GM19351 (cell line): Measurements from ENCODE around the gene BHMT2.

Experiments
- ATAC-seq: cut with Tn5 transposase; IDR thresholded peaks from one replicate; pipeline ENCODE4 v1.9.1; 2021; ENCODE audit warnings: mild to moderate bottlenecking, moderate library complexity; ENCODE audit not compliant: unreplicated experiment

Gene BHMT2

GRCh38 chr5:79062436-79062835, 7.1 kb upstream of the BHMT2 start:
- no peak for ATAC-seq

DNA sequence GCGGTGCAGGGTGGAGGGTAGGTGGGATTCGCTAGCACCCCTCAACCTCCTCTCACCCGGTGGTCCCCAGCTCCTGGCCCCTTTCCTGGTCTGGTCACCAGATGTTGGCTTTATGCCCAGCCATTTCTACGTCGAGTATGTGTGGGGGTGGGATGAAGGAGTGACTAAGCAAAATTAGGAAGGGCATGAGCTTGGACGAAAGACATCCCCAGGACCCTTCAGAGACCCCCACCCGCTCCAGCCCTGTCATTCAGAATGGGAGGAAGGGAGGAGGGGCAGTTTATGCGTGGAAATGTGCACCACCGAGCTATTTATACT, 742 bp downstream of the BHMT2 start:
- ATAC-seq: no peak

DNA sequence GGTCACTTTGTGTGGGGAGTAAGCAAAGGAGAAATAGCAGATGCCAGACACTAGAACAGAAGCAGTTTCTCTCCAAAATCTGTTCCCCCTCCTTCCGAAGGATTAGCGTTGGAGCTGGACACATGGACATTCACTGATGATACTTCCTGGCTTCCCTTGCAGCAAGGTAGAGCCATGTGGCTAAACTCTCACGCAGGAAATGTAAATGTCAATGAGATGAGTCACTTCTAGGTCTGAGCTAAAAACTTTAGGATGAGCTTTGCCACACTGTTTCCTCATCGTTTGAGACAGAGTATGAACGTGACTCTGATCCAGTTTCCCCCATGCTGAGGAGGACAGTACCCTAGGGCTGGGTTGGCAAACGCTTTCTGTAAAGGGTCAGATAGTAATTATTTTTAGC, 5.1 kb downstream of the BHMT2 start:
- no peak for ATAC-seq

GRCh38 chr5:79075646-79076426, 6.3 kb downstream of the BHMT2 start:
- no peak for ATAC-seq

- ATAC-seq: no peak
These were observed 7.3 kb downstream of the BHMT2 start for GRCh38 chr5:79076819-79077218.

GRCh38 chr5:79077680-79078365, 8.3 kb downstream of the BHMT2 start:
- ATAC-seq: no peak

DNA sequence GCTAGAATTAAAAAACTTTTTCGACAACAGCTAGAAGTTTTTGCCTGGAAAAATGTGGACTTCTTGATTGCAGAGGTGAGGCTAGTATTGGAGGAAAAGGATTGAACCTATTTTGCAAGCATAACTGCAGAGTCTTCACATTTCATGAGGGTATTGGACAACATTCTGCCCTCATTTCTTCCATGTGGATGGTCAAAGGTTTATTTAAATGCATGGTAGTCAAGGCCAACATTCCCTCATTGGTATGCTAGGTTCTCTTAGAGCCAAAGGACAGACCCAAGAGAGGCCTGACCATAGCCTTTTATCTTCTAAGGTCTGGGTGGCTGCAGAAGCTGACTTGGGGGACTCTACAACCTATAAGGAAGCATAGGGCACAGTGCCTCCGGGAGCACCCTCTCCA, 11.2 kb downstream of the BHMT2 start:
- no peak for ATAC-seq

DNA sequence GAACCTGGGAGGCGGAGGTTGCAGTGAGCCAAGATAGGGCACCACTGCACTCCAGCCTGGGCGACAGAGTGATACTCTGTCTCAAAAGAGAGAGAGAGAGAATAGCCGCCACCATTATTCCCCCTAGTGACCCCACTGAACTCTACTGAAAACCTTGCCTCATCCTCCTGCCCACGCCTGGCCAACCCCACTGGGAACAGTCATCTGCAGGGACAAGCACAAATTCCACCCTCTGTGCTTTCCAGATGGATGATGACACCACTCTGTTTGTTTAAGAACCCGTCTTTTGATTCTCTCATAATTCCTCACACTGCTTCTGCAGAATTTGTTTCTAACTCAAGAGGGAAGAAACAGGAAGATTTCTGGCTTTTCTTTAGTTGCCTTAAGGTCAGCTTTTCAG, 12.2 kb downstream of the BHMT2 start:
- ATAC-seq: no peak

- no peak for ATAC-seq
These were observed 16.5 kb downstream of the BHMT2 start for GRCh38 chr5:79086116-79086515.

GRCh38 chr5:79088507-79088906, 18.9 kb downstream of the BHMT2 start:
- no peak for ATAC-seq

DNA sequence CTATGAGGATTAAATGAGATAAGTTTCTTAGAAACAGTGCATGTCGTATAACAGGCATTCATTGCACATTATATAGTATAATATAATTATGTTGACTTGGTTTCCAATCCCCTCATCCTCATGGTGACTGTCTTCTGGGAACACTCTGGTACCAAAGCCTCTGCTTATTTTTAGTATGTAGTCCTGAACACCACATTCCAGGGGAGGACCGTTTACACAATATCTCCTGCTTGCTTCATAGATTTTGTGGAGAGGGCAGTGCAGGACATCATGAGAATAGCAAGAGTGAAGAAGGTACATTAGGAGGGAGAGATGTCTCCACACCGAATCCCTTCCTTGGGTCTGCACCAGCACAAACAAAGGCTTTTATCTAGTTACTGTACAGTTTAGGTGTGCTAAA, 21.5 kb downstream of the BHMT2 start:
- ATAC-seq: no peak

DNA sequence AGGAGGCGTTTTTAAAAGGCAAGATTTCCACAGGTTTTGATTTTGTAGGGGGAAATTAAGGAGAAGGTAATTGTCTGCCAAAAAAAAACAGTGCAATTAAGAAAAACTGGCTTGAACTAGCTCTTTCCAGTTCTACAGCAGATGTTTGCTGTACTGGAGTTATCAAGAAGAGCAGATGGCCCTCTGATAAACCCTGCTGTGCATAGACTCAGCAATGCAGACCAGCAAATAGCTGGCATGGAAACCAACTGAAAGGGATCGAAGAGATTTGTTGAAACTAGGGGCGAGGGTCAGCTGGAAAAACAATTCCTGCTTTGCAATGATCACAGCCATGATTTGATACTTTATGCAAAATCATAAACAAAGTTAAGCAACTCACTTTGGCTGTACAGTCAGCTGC, 24.2 kb downstream of the BHMT2 start:
- ATAC-seq: no peak

DNA sequence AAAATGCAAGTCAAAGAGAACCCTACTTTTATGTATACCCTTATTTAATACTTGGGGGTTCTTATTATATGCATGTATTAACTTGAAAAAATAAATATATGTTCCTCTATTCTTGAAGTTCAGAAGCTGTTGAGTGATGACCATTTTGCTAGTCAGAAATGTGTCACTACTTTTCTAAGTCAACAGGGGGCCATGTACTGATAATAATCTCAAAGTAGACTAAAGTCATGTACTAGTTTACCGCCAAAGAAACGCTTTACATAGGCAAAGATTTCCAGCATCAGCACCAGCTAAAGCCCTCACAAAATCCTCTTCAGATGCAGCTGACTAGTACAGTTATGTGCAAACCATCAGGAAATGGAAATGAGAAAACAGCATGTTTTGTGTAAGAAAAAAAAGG, 36.3 kb downstream of the BHMT2 start:
- ATAC-seq: no peak

- ATAC-seq: no peak
These were observed 37.6 kb downstream of the BHMT2 start for GRCh38 chr5:79107020-79107796.

DNA sequence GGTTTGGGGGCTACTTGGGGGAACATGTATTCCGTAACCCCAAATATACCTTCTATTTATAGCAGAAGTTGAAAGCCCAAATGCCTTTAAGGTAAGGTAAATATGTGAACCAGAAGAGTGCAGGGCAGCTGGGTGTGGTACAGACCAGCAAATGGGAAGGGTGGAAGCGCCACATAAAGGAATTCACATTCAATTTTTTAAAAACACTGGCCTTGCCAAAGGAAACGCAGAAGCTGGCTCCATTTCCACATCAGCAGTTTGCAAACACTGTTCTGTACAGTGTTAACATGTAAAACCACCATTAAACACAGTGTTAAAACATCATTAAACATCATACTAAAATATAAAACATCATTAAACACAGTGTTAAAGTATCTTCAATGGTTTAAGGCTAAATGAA, 38.5 kb downstream of the BHMT2 start:
- ATAC-seq: no peak

DNA sequence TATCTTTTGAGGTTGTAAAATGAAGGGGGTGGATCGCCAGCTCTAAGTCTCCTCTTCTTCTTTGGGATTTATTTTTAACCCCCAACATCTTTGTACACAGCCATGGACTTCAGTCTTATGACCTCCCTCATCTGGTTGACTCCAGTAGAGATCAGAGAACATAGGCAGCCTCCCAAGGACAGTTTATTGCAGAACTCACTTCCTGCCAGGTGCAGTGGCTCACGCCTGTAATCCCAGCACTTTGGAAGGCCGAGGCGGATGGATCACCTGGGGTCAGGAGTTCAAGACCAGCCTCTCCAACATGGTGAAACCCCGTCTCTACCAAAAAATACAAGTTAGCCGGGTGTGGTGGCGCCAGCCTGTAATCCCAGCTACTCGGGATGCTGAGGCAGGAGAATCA, 39.2 kb downstream of the BHMT2 start:
- no peak for ATAC-seq

DNA sequence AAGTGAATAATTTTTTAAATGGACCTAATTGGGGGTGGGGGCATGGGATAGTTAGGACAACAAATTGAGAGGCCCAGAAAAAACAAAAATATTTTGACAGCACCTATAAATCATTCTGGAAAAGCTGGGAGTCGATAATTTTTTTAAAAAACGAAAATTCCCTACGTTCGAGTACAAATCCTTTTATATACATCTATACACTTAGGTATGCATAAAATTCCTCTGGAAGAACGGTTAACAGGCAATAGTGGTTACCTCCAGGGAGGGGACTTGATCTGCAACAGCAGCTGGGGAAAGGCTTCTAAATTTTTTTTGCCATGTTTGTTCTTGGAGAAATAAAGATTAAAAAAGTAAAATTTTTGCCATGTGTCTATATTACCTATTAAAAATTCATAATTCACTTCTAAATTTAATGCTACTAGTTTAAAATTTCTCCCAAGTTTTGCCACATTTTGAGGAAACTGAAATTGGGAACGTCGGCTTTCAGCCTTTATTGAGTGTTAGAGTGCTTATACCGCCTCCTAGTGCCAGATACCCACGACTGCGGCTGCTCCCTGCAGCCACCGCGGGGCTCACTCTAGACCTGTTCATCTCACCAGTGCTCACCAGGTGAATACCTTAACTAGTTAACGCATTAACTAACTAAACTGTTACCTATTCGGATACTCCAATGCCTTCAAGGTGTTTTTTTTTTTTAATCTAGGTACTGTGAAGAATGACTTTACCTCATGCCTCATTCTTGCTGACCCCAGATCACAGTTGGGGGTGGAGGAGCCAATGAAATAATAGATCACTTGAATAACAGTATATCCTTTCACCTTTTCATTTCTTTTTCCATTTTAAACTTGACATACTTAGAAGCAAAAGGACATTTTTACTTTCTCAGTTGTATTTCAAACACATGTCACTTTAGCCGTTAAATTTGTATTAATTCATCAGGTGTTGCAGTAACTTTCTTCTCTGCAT, 40.2 kb downstream of the BHMT2 start:
- ATAC-seq: no peak

DNA sequence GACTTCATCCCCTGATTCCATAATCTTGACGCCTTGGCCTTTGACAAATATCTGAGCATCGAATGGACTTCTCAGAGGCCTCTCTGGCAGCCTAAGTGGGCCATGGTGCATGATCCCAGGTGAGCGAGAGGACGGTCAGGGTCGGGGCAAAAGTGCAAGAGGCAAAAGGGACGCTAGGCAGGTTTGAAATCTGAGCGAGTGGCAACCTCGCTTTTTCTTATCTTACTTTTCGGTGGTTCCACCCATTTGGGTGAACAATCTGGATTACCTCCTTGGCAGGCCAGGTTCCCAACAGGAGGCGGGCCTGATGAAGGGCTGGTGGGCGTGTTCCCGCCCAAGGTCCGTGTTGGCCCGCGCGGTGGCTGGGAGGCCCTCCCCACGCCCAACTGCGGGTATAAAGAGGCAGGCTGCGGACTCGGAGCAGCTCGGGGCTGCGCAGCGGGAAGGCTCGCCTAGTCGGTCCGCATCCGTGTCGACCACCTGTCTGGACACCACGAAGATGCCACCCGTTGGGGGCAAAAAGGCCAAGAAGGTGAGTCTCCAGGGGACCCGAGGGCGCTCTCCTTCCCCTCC, 41.9 kb downstream of the BHMT2 start, which contains the start of gene BHMT:
Gene BHMT, plus strand, starts transcription at position 423 of the 573 bp plus-strand sequence. Its CDS starts 77 bp downstream, at position 500.
- ATAC-seq: no peak

DNA sequence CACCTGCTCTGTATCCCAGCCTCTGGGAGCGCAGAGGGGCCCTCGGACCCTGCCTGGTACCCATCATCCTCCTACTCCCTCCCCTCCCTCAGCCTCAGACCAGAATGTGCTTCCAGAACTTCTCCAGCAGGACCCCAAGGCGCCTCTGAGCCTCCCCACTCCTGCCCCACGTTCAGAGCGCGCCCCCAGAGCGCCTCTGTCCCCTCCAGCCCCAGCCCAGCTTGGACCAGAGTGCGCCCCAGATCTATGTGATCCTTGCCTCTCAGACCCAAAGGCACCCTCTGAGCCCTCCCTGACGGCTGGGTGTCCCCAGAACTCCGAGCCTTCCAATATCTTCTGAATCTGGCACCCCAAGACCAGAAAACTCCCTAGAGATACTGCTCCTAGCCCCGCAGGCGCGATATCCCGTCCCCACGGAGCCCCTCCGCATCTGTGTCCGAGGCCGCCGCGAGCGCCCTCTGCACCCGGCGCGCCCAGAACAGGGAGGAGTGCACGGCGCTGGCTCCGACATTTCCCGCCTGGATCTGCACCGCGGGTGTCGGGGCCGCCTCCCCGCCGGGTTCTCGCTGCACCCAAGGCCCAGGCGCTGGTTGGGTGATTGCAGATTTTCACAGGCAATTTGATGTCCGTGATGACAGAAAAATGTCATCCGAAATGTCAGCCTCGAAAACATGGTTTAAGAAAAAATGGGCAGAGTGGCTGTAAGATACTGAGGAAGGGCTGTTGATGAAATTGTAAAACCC, 42.6 kb downstream of the BHMT2 start:
- no peak for ATAC-seq

DNA sequence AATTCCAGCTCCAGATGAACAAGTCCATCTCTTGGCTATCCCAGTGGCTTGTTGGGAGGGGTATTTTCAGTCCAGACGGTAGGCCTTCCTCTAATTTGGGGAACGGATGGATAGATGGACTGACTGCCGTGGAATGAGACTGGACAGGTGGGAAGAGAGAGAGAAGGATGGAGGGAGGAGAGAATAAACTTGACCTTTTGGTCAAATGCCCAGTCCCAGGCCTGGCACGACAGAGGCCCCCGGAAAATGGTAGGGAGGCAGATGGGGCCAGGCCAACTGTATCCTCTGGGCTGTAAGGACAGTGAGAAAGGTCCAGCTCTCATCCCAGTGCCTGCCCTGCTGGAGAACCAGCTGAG, 43.1 kb downstream of the BHMT2 start:
- no peak for ATAC-seq
